Neural cell (in vitro differentiated cells): Measurements from ENCODE around the gene NDST1.

Source experiments
- CTCF ChIP-seq: fragments of 450-650 bp; IDR thresholded peaks from 2 replicates; pipeline ENCODE4 v1.5.1; 2014; ENCODE audit warnings: antibody characterized with exemption, mild to moderate bottlenecking, moderate library complexity; ENCODE audit not compliant: poor library complexity, severe bottlenecking
- MXI1 ChIP-seq: fragments of 450-650 bp; conservative IDR thresholded peaks from 2 replicates; pipeline ENCODE4 v1.6.1; 2014; ENCODE audit warnings: antibody characterized with exemption, mild to moderate bottlenecking; ENCODE audit not compliant: poor library complexity, severe bottlenecking
- POLR2AphosphoS5 ChIP-seq: IDR thresholded peaks from 2 replicates; pipeline ENCODE4 v1.6.1; 2012
- RAD21 ChIP-seq: fragments of 450-650 bp; conservative IDR thresholded peaks from 2 replicates; pipeline ENCODE4 v1.6.1; 2014; ENCODE audit warnings: antibody characterized with exemption, mild to moderate bottlenecking, moderate library complexity

GRCh38 chr5:150534811-150535210 is 26.9 kb downstream of the NDST1 start:
- TF ChIP-seq CTCF (no peak), POLR2AphosphoS5 (no peak), RAD21 (no peak), MXI1 (no peak)
